ENCODE data around the gene RIN1. TPM values are rescaled to one million over a fixed set of nuclear protein-coding genes. Genes with fewer than 3 reads are reported as not detected.

The RIN1 gene
- total RNA-seq, 3 donors from 2014 or later (not counting 1 experiment from before 2014, with no cell fraction given): 1.3 to 7.9 (median 2.5) TPM

DNA sequence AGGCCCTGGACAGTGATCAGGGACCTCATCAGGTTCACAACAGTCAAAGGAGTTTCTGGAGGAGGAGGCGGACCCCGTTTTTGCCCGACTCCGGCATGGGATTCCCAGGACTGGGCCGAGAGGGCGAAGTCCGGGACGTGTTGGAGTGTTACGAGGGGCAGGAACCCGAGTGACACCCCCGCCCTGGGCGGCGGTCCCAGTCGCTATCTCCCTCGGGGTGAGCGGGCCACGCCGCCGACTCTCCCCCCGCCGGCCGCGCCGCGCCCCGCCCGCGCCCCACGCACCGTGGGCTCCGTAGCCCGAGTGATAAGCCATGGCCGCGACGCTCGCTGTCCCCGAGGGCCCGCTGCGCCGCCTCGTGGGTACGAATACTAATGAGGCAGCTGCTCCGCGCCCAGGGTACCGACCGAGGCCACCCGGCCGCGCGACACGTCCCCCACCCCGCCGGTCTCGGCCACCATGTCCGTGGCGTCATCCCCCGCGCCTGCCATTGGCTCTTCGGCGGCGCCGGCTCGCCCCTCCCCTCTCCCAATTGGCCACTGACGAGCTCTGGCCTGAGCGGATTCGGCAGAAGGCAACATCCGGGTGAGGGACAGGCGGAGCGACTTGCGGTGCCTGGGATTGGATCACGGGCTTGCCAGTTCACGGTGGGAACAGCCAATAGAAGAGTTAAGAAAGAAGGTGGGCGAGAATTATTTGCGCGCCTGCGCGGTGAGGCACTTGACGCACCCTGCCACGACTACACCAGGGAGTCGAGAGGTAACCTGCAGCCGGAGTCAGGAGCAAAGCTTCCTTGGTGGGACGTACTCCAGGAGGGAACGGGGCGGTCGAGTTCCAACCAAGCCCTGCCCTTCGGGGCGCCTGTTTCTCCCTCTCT is 47.3 kb downstream of the RIN1 start, which contains the start of gene YIF1A:
Gene YIF1A (minus strand): TSS at position 473 of the 877 bp plus-strand sequence. CDS start 158 bp downstream, at position 315.
- H3K27ac Mint-ChIP-seq: peak within 1 kb of the TSS; percentile 87 to 89
- no peaks in the 10 kb centered on the region for H3K9me3 Mint-ChIP-seq
- Histone ChIP-seq H3K36me3 (ENCODE audit: control insufficient read depth, insufficient read depth, low read length) (peaks cover 2% of the 10 kb centered on the region), H3K4me1 (ENCODE audit: control insufficient read depth, insufficient read depth, low read length) (peaks cover 37% of the 10 kb centered on the region), H3K9me3 (ENCODE audit: control insufficient read depth, insufficient read depth, low read length) (no peaks in the 10 kb centered on the region), H3K4me3 (ENCODE audit: low read length) (peak within 1 kb of the TSS; percentile 69), H3K27ac (ENCODE audit: low read length) (peak within 1 kb of the TSS; percentile 82), H3K27me3 (ENCODE audit: control insufficient read depth, insufficient read depth, low read length) (peaks cover 11% of the 10 kb centered on the region)
- peak; percentile 91 to 98 (median 91) for ATAC-seq
- H3K27me3 Mint-ChIP-seq (ENCODE audit: low read depth in 2 of 2): peaks cover 28% of the 10 kb centered on the region in 2 donors
- peak; percentile 97 to 99 for DNase-seq
- H3K4me3 Mint-ChIP-seq: peak within 1 kb of the TSS; percentile 96
- peaks cover 24 to 43% of the 10 kb centered on the region in 2 donors for H3K4me1 Mint-ChIP-seq
- under 1% methylated on average over 87 of the region's 87 CpGs for WGBS (ENCODE audit: insufficient coverage)
- intact Hi-C loops (cut with micrococcal nuclease): loop anchor here (1.0 kb wide), 1 partner anchor 21 kb away; the partner anchor contains the start of gene RAB1B
- H3K36me3 Mint-ChIP-seq: no peaks in the 10 kb centered on the region
- TF ChIP-seq, protein P1, sequence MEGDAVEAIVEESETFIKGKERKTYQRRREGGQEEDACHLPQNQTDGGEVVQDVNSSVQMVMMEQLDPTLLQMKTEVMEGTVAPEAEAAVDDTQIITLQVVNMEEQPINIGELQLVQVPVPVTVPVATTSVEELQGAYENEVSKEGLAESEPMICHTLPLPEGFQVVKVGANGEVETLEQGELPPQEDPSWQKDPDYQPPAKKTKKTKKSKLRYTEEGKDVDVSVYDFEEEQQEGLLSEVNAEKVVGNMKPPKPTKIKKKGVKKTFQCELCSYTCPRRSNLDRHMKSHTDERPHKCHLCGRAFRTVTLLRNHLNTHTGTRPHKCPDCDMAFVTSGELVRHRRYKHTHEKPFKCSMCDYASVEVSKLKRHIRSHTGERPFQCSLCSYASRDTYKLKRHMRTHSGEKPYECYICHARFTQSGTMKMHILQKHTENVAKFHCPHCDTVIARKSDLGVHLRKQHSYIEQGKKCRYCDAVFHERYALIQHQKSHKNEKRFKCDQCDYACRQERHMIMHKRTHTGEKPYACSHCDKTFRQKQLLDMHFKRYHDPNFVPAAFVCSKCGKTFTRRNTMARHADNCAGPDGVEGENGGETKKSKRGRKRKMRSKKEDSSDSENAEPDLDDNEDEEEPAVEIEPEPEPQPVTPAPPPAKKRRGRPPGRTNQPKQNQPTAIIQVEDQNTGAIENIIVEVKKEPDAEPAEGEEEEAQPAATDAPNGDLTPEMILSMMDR (IDR thresholded peaks at IDR 0.05): no peak

DNA sequence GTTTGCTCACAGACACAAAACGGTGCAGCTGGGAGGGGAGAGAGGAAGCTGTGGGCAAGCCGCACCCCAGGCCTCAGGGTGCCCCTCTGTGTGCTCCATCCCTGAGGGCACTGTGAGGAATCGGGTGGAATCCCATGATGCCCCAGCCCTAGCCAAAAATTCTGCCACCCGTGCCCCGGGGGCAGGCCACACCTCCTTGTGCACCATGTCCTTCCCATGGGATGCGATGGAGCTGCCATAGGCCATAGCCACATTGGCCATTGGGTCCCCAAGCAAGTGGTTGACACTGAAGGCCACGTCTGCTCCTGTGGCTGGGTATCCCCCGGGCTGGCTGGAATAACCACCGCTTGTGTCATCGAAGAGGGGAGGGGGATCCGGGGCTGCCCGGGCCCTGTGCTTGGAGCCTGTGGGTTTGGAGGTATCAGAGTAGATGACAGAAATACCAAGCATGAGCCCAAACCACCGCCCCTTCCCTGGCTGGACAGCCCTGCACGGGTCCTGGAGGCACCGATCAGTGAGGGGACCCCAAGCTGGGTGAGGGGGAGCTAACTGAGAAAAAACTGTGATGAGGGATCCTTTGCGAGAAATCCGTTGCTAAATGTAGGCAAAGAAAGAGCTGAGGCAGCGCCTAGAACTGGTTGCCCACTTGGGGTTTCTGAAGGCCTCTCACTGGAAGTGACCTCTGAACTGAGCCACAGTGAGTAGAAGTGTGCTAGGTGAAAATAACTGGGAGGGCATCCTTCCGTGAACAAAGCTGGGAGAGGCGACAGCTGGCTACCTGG is 48.2 kb downstream of the RIN1 start:
- Mint-ChIP-seq H3K36me3 (no peaks in the 10 kb centered on the region), H3K4me3 (peak overlapping the region; percentile 90), H3K27ac (peak overlapping the region; percentile 87 to 89), H3K27me3 (ENCODE audit: low read depth in 2 of 2) (peaks cover 20 to 21% of the 10 kb centered on the region in 2 donors), H3K9me3 (no peaks in the 10 kb centered on the region), H3K4me1 (peaks cover 24 to 46% of the 10 kb centered on the region in 2 donors)
- H3K4me1 ChIP-seq (ENCODE audit: control insufficient read depth, insufficient read depth, low read length): peaks cover 39% of the 10 kb centered on the region
- peak in 1 of 2 donors; percentile 19 for DNase-seq
- no peaks in the 10 kb centered on the region for H3K9me3 ChIP-seq (ENCODE audit: control insufficient read depth, insufficient read depth, low read length)
- 57% methylated on average over 20 of the region's 20 CpGs for WGBS (ENCODE audit: insufficient coverage)
- peak overlapping the region; percentile 69 for H3K4me3 ChIP-seq (ENCODE audit: low read length)
- H3K27ac ChIP-seq (ENCODE audit: low read length): peak overlapping the region; percentile 82
- TF ChIP-seq, protein P1 (IDR thresholded peaks at IDR 0.05): no peak
- ATAC-seq: no peak
- H3K36me3 ChIP-seq (ENCODE audit: control insufficient read depth, insufficient read depth, low read length): peaks cover 3% of the 10 kb centered on the region
- intact Hi-C loops (cut with micrococcal nuclease): no loop called here
- peaks cover 11% of the 10 kb centered on the region for H3K27me3 ChIP-seq (ENCODE audit: control insufficient read depth, insufficient read depth, low read length)

DNA sequence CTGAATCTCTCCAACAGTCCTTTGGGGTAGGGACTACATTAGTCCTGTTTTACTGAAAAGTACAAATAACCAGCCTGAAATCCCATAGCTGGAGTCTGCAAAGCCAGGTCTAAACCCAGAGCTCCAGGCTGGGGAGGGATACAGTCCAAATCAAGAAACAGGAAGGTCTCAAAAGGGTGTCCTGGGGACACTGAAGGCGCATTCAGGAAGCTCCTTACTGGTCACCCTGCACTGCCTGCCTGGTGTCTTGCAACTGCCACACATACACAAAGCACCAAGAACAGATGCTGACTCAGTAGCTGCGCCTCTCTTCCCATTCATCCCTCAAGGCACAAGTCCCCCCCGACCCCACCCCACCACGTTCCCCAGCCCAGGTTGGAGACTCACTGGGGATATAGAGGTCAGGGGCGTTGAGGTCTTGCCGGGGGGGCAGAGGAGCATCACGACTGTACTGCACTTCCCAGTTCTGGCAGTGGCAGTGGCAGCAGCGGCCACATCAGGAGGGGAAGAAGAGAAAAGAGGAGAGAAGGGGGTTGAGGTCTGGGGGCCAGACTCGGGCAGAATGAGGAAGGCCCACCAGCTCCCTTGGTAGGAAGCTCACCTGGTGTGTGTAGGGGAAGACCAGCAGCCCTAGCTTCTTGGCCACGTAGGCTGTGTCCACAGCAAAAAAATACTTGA is 48.9 kb downstream of the RIN1 start:
- peak in 1 of 2 donors; percentile 17 for DNase-seq

More for the DNA sequence above, 48.9 kb downstream of the RIN1 start:
- H3K9me3 ChIP-seq (ENCODE audit: control insufficient read depth, insufficient read depth, low read length): no peaks in the 10 kb centered on the region
- TF ChIP-seq, protein P1 (IDR thresholded peaks at IDR 0.05): no peak
- Mint-ChIP-seq H3K9me3 (no peaks in the 10 kb centered on the region), H3K27ac (peak overlapping the region; percentile 87 to 89), H3K36me3 (no peaks in the 10 kb centered on the region), H3K4me1 (peaks cover 24 to 48% of the 10 kb centered on the region in 2 donors), H3K27me3 (ENCODE audit: low read depth in 2 of 2) (peaks cover 13 to 14% of the 10 kb centered on the region in 2 donors), H3K4me3 (peak overlapping the region; percentile 70)
- H3K27ac ChIP-seq (ENCODE audit: low read length): no peak overlapping the region
- WGBS (ENCODE audit: insufficient coverage): 65% methylated on average over 7 of the region's 10 CpGs
- intact Hi-C loops (cut with micrococcal nuclease): no loop called here
- peaks cover 6% of the 10 kb centered on the region for H3K27me3 ChIP-seq (ENCODE audit: control insufficient read depth, insufficient read depth, low read length)
- no peak overlapping the region for H3K4me3 ChIP-seq (ENCODE audit: low read length)
- peaks cover 44% of the 10 kb centered on the region for H3K4me1 ChIP-seq (ENCODE audit: control insufficient read depth, insufficient read depth, low read length)
- H3K36me3 ChIP-seq (ENCODE audit: control insufficient read depth, insufficient read depth, low read length): peaks cover 3% of the 10 kb centered on the region
- ATAC-seq: no peak
